Measurements from ENCODE around the gene ACAD10.

- TF ChIP-seq CTCF (IDR thresholded peaks at IDR 0.05; ENCODE audit: poor library complexity) (no peak), EZH2 (IDR thresholded peaks at IDR 0.05; ENCODE audit: borderline replicate concordance) (no peak)
Measured at GRCh38 chr12:111705672-111706071, 19.8 kb downstream of the ACAD10 start.

Measured in hepatocyte (in vitro differentiated cells).